HEK293 (cell line): ENCODE measurements around the gene REPS2.

Experiments
- KLF1 ChIP-seq: fragments of 450-650 bp; formaldehyde crosslinking; IDR thresholded peaks from 2 replicates; pipeline ENCODE4 v1.5.1; 2016; ENCODE audit warnings: missing biosample characterization, missing genetic modification characterization
- ZBTB21 ChIP-seq: fragments of 450-650 bp; formaldehyde crosslinking; IDR thresholded peaks from 2 replicates; pipeline ENCODE4 v1.5.1; 2017; ENCODE audit warnings: missing biosample characterization, missing genetic modification characterization
- ZNF335 ChIP-seq: fragments of 450-650 bp; formaldehyde crosslinking; conservative IDR thresholded peaks from 2 replicates; pipeline ENCODE4 v1.5.1; 2016; ENCODE audit warnings: missing biosample characterization, missing genetic modification characterization
- ZNF423 ChIP-seq: fragments of 450-650 bp; formaldehyde crosslinking; IDR thresholded peaks from 2 replicates; pipeline ENCODE4 v1.5.1; 2016; ENCODE audit warnings: missing biosample characterization, missing genetic modification characterization
- ZNF629 ChIP-seq: fragments of 450-650 bp; formaldehyde crosslinking; IDR thresholded peaks from 2 replicates; pipeline ENCODE4 v1.5.1; 2017; ENCODE audit warnings: missing biosample characterization, missing genetic modification characterization
- TF ChIP-seq, protein P1 (sequence below): fragments of 450-650 bp; formaldehyde crosslinking; IDR thresholded peaks from 2 replicates; pipeline ENCODE4 v1.5.1; 2016; ENCODE audit warnings: missing biosample characterization, missing genetic modification characterization
- TF ChIP-seq, protein P2 (sequence below): fragments of 450-650 bp; formaldehyde crosslinking; IDR thresholded peaks from 2 replicates; pipeline ENCODE4 v1.5.1; 2016; ENCODE audit warnings: missing biosample characterization, missing genetic modification characterization
- TF ChIP-seq, protein P3 (sequence below): fragments of 450-650 bp; formaldehyde crosslinking; IDR thresholded peaks from 2 replicates; pipeline ENCODE4 v1.5.1; 2017; ENCODE audit warnings: missing biosample characterization, missing genetic modification characterization
- TF ChIP-seq, protein P4 (sequence below): fragments of 450-650 bp; formaldehyde crosslinking; IDR thresholded peaks from 2 replicates; pipeline ENCODE4 v1.5.1; 2016; ENCODE audit warnings: missing biosample characterization, missing genetic modification characterization

DNA sequence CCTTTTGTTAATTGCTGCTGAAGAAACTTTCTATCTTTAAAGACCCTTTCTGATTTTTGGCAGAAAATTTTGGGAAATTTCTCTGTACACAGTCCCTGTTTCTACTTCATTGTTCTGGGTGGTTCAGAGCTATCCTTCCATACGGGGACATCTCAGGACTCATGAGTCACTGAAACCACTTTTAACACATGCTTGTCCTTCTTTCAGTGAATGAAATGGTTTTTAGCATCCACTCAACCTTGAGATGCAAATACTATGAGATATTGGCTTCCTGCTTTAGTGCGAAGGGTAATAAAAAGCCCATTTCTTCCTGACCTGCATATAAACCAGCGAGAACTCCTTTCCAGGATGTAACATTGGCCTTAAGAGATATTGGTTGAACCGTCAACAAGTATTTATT, 158.0 kb downstream of the REPS2 start:
- TF ChIP-seq KLF1 (no peak), ZNF335 (tag by site-specific recombination) (no peak), ZBTB21 (tag by site-specific recombination) (no peak), ZNF629 (tag by site-specific recombination) (no peak), ZNF423 (tag by site-specific recombination) (no peak)
- TF ChIP-seq, protein P1, sequence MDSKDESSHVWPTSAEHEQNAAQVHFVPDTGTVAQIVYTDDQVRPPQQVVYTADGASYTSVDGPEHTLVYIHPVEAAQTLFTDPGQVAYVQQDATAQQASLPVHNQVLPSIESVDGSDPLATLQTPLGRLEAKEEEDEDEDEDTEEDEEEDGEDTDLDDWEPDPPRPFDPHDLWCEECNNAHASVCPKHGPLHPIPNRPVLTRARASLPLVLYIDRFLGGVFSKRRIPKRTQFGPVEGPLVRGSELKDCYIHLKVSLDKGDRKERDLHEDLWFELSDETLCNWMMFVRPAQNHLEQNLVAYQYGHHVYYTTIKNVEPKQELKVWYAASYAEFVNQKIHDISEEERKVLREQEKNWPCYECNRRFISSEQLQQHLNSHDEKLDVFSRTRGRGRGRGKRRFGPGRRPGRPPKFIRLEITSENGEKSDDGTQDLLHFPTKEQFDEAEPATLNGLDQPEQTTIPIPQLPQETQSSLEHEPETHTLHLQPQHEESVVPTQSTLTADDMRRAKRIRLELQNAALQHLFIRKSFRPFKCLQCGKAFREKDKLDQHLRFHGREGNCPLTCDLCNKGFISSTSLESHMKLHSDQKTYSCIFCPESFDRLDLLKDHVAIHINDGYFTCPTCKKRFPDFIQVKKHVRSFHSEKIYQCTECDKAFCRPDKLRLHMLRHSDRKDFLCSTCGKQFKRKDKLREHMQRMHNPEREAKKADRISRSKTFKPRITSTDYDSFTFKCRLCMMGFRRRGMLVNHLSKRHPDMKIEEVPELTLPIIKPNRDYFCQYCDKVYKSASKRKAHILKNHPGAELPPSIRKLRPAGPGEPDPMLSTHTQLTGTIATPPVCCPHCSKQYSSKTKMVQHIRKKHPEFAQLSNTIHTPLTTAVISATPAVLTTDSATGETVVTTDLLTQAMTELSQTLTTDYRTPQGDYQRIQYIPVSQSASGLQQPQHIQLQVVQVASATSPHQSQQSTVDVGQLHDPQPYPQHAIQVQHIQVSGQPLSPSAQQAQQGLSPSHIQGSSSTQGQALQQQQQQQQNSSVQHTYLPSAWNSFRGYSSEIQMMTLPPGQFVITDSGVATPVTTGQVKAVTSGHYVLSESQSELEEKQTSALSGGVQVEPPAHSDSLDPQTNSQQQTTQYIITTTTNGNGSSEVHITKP: no peak
- TF ChIP-seq, protein P2, sequence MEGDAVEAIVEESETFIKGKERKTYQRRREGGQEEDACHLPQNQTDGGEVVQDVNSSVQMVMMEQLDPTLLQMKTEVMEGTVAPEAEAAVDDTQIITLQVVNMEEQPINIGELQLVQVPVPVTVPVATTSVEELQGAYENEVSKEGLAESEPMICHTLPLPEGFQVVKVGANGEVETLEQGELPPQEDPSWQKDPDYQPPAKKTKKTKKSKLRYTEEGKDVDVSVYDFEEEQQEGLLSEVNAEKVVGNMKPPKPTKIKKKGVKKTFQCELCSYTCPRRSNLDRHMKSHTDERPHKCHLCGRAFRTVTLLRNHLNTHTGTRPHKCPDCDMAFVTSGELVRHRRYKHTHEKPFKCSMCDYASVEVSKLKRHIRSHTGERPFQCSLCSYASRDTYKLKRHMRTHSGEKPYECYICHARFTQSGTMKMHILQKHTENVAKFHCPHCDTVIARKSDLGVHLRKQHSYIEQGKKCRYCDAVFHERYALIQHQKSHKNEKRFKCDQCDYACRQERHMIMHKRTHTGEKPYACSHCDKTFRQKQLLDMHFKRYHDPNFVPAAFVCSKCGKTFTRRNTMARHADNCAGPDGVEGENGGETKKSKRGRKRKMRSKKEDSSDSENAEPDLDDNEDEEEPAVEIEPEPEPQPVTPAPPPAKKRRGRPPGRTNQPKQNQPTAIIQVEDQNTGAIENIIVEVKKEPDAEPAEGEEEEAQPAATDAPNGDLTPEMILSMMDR (tag by site-specific recombination): no peak
- TF ChIP-seq, protein P3, sequence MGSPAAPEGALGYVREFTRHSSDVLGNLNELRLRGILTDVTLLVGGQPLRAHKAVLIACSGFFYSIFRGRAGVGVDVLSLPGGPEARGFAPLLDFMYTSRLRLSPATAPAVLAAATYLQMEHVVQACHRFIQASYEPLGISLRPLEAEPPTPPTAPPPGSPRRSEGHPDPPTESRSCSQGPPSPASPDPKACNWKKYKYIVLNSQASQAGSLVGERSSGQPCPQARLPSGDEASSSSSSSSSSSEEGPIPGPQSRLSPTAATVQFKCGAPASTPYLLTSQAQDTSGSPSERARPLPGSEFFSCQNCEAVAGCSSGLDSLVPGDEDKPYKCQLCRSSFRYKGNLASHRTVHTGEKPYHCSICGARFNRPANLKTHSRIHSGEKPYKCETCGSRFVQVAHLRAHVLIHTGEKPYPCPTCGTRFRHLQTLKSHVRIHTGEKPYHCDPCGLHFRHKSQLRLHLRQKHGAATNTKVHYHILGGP (tag by site-specific recombination): no peak
- TF ChIP-seq, protein P4, sequence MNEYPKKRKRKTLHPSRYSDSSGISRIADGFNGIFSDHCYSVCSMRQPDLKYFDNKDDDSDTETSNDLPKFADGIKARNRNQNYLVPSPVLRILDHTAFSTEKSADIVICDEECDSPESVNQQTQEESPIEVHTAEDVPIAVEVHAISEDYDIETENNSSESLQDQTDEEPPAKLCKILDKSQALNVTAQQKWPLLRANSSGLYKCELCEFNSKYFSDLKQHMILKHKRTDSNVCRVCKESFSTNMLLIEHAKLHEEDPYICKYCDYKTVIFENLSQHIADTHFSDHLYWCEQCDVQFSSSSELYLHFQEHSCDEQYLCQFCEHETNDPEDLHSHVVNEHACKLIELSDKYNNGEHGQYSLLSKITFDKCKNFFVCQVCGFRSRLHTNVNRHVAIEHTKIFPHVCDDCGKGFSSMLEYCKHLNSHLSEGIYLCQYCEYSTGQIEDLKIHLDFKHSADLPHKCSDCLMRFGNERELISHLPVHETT (tag by site-specific recombination): no peak
